GM12865 (cell line): ENCODE measurements around the gene LRIG1.
A peak's percentile ranks its signal among the peaks of the same experiment; 100 is the strongest.

Experiments
- DNase-seq: peaks from one replicate; pipeline ENCODE4 v3.0.0; 2010; ENCODE audit warnings: low read depth
- H3K4me3 ChIP-seq: 2 replicates; pipeline ENCODE4 v1.5.1; 2011; ENCODE audit warnings: mild to moderate bottlenecking, low read depth, low read length, control low read depth
- CTCF ChIP-seq: IDR thresholded peaks from 2 replicates; pipeline ENCODE4 v1.5.1; 2011; ENCODE audit warnings: low read length, control low read depth, low read depth, inconsistent platforms; ENCODE audit not compliant: insufficient read depth; ENCODE audit errors: missing control alignments

Gene LRIG1

GRCh38 chr3:66450390-66451022, 50.3 kb downstream of the LRIG1 start:
- DNase-seq, result no peak
- no peak overlapping the region for H3K4me3 ChIP-seq

GRCh38 chr3:66449411-66449974, 51.3 kb downstream of the LRIG1 start:
- TF ChIP-seq CTCF, result no peak
- DNase-seq, result peak; percentile 51
- no peak overlapping the region for H3K4me3 ChIP-seq

More at GRCh38 chr3:66450390-66451022, 50.3 kb downstream of the LRIG1 start:
- no peak for TF ChIP-seq CTCF

GRCh38 chr3:66444146-66444644, 56.6 kb downstream of the LRIG1 start:
- no peak for TF ChIP-seq CTCF
- no peak for DNase-seq

GRCh38 chr3:66443118-66443803, 57.6 kb downstream of the LRIG1 start:
- no peak for TF ChIP-seq CTCF

More at GRCh38 chr3:66444146-66444644, 56.6 kb downstream of the LRIG1 start:
- no peak overlapping the region for H3K4me3 ChIP-seq

GRCh38 chr3:66442254-66443117, 58.3 kb downstream of the LRIG1 start:
- H3K4me3 ChIP-seq, result no peak overlapping the region
- DNase-seq, result no peak
- TF ChIP-seq CTCF, result no peak

More at GRCh38 chr3:66443118-66443803, 57.6 kb downstream of the LRIG1 start:
- no peak for DNase-seq
- H3K4me3 ChIP-seq, result no peak overlapping the region

- H3K4me3 ChIP-seq, result no peak overlapping the region
Measured at GRCh38 chr3:66441692-66442091, 59.1 kb downstream of the LRIG1 start.

More at GRCh38 chr3:66441692-66442091, 59.1 kb downstream of the LRIG1 start:
- TF ChIP-seq CTCF, result no peak
- no peak for DNase-seq
